CD4-positive, alpha-beta T cell treated with Interleukin-4 for 4 hours (primary cell): ENCODE measurements around the gene DLG2.

Experiments
- DNase-seq: peaks from one replicate; pipeline ENCODE4 v3.0.0-alpha.2; 2020

DLG2 gene

DNA sequence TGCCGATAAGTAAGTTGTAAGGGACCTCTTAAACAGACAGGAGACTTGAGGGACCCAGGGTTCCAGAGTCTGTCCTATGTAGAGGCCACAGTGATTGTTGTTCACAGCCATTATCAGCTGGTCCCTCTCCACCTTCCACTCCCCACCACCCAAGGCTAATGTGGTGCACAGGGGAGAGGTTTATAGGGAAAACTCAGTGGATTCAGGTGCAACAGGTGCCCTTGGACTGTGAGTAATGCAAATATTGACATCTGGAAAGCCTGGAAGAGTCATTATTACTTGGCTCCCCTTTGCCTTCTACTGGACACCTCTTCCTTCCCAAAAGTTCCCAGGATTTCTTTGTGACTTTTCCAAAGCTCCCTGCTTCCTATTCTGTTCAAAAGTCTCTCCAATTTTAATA, 1899.9 kb downstream of the DLG2 start:
- no peak for DNase-seq

DNA sequence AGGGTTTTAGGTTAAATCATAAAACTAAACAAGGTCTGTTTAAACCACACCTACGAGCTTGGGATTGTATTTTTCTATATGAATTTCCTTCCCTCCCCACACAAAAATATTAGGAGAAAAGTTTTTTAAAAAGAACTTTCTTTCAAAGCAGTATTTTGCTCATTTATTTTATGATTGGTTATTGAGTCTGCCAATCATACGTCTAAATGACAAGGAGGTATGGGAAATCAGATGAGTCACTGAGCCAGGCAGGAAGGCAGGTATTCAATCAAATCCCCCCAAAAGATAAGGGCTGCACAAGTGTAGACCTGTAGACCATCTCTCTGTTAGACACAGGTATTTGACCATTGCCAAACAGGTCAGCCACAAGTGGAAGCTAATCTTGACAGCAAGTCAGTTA, 1900.8 kb downstream of the DLG2 start:
- no peak for DNase-seq

DNA sequence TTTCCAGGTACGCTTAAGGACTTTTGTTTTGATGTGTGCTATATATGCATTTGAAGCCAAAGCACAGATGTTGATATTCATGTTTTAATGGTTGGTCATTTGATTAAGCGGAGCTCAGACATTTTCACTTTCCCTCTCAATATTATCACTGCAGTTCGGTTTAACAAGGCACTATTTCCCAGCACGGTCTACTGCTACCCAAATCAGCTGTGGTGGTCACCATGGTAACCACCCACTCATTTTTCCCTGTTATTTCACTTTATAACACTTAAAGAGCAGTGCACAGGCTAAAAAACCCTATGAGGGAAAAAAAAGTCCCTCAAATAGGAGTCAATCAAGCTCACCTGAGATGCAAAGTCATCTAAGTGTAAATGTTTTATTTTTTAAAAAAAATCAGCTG, 1901.4 kb downstream of the DLG2 start:
- DNase-seq = no peak

GRCh38 chr11:83725269-83725560, 1901.9 kb downstream of the DLG2 start:
- DNase-seq = no peak

DNA sequence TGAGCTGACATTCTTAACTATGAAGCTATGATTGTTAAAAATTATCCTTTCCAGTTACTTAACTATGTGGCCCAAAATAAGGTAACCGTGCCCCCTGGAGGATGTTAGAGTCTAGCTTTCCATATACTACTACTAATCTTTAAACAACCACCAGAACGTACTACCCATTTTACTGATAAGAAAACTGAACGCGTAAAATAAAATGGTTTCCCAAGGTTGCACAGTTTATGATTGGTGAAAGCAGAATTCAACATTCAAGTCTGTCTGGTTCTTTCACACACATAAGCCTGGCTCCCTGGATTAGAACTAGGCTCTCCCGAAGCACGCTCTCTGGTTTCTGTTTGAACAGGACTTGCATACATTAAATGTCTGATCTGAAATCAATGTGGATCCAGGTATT, 1903.1 kb downstream of the DLG2 start:
- DNase-seq = no peak

DNA sequence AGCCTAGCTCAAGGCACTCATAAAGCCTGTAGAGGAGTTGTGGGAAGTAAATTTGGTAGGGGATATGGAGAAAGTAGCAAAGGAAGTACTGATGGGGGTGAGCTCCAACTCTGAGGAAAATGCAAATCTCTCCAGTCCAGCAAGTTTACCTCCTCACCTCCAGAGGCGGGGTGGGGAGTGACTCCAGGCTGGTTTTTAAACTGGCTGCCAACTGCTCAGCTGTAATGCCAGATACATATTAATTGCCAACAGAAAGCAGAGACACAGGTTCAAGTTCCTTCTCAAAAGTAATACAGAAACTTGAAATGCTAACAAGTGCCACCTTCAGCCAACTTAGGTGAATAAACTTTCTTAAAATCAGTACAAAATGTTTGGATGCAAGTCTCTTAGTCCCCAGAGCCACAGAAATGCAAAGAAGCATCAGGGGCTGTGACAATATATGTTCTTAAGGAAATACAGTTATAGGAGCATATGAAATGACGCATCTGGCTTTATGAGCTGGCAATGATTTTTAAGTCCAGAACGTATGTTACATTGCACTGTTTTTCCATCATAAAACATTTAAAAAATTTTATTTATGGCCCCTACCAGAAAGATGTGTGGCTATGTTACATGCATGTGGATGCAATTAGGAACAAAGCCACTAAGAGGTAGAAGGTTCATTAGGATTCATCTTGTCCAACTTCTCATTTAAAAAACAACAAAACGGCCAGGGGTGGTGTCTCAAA, 1904.6 kb downstream of the DLG2 start:
- no peak for DNase-seq

DNA sequence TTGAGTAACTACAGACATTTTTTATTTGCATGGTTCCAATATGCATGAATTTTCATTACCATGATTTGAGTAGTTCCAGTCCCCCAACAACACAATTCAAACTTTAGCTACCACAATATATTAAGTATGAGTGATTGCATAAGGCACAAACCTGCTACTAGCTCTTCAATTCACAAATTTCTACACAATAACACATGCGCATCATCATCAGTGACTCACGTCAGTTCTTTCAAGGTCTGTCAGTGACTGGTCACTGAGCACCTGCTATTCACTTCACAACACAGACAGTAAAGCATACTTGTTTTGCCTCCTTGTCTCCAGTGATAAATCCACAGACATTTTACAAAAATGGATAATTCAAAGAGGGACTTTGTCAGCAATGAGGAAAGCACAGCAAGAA, 1905.9 kb downstream of the DLG2 start:
- DNase-seq = no peak

- DNase-seq = no peak
These were observed 1906.5 kb downstream of the DLG2 start for GRCh38 chr11:83720675-83721074.

- DNase-seq = no peak
These were observed 1909.6 kb downstream of the DLG2 start for GRCh38 chr11:83717537-83717936.

DNA sequence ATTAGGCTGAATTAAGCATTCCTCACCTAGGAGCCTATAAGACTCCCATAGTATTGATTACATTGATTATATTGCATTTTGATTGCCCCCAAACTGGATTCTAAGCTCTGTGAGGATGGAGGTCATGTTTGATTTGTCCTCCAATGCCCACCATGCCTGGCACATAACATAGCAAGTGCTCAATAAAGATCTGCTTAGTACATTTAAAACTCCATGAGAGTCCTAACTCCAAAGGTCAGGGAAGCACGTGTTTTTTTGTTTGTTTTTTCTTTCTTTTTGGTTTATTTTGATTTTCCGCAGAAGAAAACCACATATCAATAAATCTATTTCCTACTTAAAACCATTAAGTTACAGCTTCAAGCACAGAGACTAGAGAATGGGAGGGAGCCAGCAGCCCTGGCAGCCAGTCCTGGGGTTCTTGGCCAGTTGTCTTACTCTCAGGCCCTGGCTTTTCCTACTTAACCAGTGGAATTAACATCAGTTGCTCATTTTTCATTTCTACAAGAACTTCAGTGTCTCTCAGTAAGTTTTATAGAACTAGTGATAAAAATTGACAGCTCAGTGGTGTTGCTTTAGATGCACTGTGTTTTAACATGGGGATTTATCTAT, 1911.1 kb downstream of the DLG2 start:
- DNase-seq = no peak

DNA sequence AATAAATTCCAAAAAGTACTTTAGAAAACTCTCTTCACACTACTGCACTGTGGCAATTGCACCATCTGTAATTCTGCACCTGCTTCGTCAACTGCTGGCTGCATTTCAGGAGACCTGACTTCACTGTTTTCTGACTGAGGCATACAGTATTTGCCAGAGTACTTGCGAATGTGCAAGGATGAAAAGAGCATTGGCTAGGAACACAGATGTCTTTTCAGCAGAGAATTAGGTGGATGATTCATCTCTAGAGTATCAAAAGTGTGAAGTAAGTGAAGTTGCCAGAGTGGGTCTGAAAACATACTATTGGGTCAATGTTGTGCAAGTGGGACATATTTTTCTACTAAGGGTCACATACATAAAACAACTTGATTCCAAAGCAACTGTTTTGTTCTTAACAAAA, 1913.4 kb downstream of the DLG2 start:
- no peak for DNase-seq

DNA sequence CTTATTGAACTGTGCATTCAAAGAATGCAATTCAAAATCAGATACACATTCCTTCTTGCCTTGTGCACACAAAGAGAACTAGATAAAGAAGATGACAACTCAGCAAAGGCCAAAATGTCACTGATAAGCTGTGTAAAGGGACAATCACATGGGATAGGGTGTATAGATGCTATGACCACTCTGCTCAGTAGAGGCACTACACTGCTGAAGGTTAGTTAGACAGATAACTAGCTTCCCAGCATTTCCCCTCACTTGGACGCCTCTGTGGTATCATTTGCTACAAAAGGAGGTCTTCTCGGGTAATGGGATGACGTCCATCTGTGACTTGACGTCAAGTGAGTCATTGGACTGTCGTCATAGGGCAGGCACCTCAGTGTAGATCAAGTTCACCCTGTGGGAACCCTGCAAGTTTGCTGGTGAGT, 1916.0 kb downstream of the DLG2 start:
- DNase-seq = no peak

GRCh38 chr11:83709434-83709833, 1917.7 kb downstream of the DLG2 start:
- no peak for DNase-seq

DNA sequence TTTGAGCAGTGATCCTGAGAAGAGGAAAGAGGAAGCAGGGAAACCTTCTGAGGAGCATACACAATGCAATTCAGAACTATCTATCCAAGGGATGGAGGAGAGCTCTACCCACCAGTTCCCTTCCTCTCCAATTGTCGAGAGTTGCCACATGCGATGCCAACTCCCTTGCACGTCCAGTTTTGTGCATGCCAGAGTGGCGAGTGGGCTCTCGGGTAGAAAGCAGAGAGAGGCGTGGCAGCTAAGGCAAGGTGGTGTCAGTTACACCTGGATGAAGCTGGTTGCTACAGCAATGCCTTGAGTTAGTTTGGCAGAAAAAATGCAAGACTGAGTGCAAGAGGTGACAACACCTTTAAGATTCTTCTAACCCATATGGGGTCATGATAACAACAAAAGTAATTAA, 1920.6 kb downstream of the DLG2 start:
- no peak for DNase-seq

GRCh38 chr11:83702796-83703195, 1924.3 kb downstream of the DLG2 start:
- DNase-seq = no peak

DNA sequence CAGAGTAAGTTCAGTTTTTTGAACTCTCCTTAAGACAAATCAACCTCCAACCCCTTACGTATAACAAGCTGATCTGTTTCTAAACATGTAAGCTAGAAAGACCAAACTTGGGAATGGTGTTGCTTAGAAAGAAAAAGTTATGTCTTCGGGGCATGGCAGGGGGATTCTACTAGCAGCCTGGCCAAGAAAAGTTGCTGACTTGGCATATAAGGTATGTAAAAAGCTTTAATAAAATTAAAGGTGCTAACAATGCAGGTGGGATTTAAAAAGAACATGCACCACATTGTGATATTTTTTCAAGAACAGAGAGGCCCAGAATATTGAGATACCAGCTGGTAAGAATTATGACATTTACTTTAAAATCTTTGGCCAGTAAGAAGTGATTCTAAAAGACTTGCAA, 1929.6 kb downstream of the DLG2 start:
- no peak for DNase-seq

DNA sequence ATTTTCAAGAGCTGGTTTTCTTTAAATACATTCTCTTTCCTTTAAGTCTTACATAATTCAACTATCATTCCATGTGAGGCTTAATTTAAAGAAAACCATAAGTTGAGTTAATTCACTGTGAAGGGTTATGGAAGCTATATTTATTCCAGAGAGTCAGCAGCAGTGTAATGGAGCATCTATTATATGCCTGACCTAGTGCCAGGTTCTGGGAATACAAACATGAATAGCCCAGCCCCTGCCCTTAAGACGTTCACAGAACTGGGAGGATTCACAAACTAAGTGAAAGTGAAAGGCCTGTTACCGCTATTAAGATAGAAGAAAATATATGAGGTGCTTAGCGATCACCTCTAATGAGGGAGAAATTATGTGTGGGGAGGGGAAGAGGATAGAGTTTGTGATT, 1932.1 kb downstream of the DLG2 start:
- no peak for DNase-seq

DNA sequence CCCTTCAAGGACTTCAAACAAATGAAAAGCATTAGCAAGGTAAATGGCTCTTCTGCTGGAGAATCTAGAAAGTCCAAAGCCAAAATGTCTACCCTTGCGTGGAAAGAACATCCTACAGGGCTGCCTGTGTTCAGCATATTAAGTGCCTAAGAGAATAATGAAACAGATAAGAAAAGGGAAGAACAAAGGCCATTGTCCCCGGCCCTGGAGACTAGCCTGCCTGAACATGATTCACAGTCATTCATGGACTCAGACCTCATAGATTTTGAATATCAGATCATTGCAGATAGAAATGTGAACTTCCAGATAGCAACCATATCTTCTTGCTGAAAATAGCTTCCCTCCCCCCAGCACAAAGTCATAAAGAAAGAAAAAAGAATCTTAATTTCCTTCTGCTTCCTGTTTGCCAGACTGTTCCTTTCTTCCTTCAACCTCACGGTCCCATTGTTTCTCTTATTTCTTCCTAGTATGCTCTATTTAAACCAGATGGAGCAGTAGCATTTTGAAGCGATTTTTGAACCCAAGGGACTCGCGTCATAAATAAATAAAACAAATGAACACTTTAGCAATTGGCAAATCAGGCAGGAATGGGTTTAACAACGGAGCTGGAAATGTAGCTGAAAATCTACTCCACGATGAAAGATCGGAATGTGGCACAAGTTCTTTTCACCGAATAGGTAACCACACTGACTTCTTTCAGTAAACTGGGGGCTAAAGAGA, 1932.8 kb downstream of the DLG2 start:
- no peak for DNase-seq

GRCh38 chr11:83693306-83693992, 1933.7 kb downstream of the DLG2 start:
- DNase-seq = no peak

- DNase-seq = no peak
These were observed 1934.5 kb downstream of the DLG2 start for GRCh38 chr11:83692675-83693074.

DNA sequence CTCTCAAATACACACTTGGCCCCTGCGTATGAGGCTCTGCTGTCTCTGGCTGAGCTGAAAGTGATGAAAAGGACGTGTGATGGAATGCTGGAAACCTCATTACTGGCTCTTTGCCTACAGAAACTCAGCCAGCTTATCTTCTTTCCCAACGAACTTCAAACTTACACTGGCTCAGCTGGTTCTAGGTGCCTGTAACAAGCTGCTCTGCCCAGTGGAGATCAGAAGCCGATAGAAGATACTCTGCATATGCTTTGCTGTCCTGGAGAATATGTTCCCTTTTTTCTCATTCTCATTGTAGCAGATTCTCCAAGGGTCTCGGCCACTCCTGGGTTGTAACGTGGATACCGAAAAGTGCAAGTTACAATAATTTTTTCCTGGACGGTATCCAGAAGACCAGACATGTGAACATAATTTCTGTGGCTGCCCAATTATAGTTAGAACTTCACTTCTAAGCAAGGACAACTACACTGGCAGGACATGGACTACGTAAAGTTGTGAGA, 1935.6 kb downstream of the DLG2 start:
- DNase-seq = no peak

- no peak for DNase-seq
These were observed 1937.9 kb downstream of the DLG2 start for GRCh38 chr11:83689144-83689780.

DNA sequence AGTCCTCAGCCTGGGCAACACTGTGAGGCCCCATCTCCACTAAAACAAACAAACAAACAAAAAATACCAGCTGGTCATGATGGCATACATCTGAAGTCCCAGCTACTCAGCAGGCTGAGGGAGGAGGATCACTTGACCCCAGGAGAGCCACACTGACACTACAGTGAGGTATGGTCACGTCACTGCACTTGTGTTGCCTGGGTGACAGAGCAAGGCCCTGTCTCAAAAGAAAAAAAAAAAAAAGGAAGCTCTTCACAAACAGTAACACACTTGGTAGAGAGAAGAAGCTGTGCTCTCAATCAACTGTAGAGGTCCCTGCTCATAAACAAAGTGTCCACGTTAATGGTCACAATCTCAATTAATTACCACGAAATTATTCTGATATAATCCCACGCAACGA, 1939.4 kb downstream of the DLG2 start:
- DNase-seq = no peak
